HL-60/S4 treated with retinoic acid at 250 ng/mL for 4 days and 3 days (cell line): Measurements from ENCODE around the gene KDM2A.
"Not testable (repeated sequence)": the region's sequence is repeated elsewhere in the genome, so short reads cannot be mapped to it uniquely, and the experiment has no call there.

ENCODE experiments used
- in situ Hi-C: fragments of 300-500 bp; cut with MboI; formaldehyde crosslinking; loops from 2 replicates; pipeline ENCODE4 v1.7.0; 2022; ENCODE audit warnings: low sequenced_read_pairs

The KDM2A gene

GRCh38 chr11:67117672-67118180 lies 1.3 kb upstream of the KDM2A start:
- in situ Hi-C loops: no loop called here

GRCh38 chr11:67118181-67118766 lies 789 bp upstream of the KDM2A start:
- in situ Hi-C loops: no loop called here

GRCh38 chr11:67119585-67120391 lies 725 bp downstream of the KDM2A start:
- in situ Hi-C loops: no loop called here

GRCh38 chr11:67120456-67120855 lies 1.4 kb downstream of the KDM2A start:
- in situ Hi-C loops: no loop called here

GRCh38 chr11:67120881-67121710 lies 2.0 kb downstream of the KDM2A start:
- in situ Hi-C loops: no loop called here

- in situ Hi-C loops: not testable (repeated sequence)
These were observed 4.7 kb downstream of the KDM2A start for GRCh38 chr11:67123801-67124200.

- in situ Hi-C loops: not testable (repeated sequence)
These were observed 7.2 kb downstream of the KDM2A start for GRCh38 chr11:67126243-67126642.

GRCh38 chr11:67126986-67127385 lies 7.9 kb downstream of the KDM2A start:
- in situ Hi-C loops: no loop called here

- in situ Hi-C loops: not testable (repeated sequence)
These were observed 11.8 kb downstream of the KDM2A start for GRCh38 chr11:67130861-67131260.

- in situ Hi-C loops: no loop called here
These were observed 17.1 kb downstream of the KDM2A start for GRCh38 chr11:67136156-67136555.

- in situ Hi-C loops: no loop called here
These were observed 19.9 kb downstream of the KDM2A start for GRCh38 chr11:67138922-67139321.

- in situ Hi-C loops: no loop called here
These were observed 27.6 kb downstream of the KDM2A start for GRCh38 chr11:67146516-67147226.

GRCh38 chr11:67153971-67154370 lies 34.9 kb downstream of the KDM2A start:
- in situ Hi-C loops: no loop called here

GRCh38 chr11:67154726-67155125 lies 35.7 kb downstream of the KDM2A start:
- in situ Hi-C loops: no loop called here

GRCh38 chr11:67157691-67158090 lies 38.6 kb downstream of the KDM2A start:
- in situ Hi-C loops: no loop called here

GRCh38 chr11:67158221-67158620 lies 39.2 kb downstream of the KDM2A start:
- in situ Hi-C loops: no loop called here

- in situ Hi-C loops: loop anchor here (10.0 kb wide), 1 partner anchor 75 kb away; no protein-coding TSS in a partner anchor
These were observed 41.0 kb downstream of the KDM2A start for GRCh38 chr11:67160045-67160444.

- in situ Hi-C loops: loop anchor here (10.0 kb wide), 1 partner anchor 76 kb away; no protein-coding TSS in a partner anchor
These were observed 42.1 kb downstream of the KDM2A start for GRCh38 chr11:67160872-67161783.

GRCh38 chr11:67163006-67163405 lies 43.9 kb downstream of the KDM2A start:
- in situ Hi-C loops: loop anchor here (10.0 kb wide), 1 partner anchor 78 kb away; no protein-coding TSS in a partner anchor
